ENCODE data around the gene PRDM2. TPM values are rescaled to one million over a fixed set of nuclear protein-coding genes. Genes with fewer than 3 reads are reported as not detected.

The PRDM2 gene
- total RNA-seq, 1 donor from 2014 or later, result 10.3 TPM

DNA sequence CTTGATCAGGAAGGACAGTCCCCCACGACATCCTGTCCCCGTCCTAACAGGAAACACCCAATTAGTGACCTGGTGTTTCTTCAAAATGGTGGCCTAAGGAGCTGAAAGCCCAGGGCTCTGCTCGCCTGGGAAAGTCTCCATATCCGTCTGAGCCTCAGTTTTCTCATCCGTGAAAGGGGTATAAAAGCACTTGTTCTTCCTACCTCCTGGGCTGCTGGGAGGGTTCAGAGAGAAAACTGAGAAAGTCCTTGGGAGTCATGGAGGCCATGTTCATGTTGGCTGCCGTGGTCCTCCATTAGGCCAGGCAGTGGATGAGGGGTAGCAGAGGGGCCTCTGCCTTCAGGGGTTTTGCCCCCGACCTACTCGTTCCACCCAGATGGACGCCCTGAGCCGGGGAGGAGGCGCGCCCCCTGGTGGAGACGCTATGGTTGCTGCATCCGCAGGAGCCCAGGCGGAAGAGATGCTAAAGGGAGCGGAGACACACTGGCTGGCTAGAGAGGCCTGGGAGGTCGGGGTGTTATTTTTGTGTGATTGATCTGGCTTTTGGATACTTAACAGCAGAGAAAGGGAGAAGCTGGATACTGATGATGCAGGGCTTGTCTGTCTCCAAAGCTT is 113.5 kb downstream of the PRDM2 start:
- peak in 1 of 2 donors; percentile 50 for DNase-seq (ENCODE audit: low read depth in 2 of 2)

DNA sequence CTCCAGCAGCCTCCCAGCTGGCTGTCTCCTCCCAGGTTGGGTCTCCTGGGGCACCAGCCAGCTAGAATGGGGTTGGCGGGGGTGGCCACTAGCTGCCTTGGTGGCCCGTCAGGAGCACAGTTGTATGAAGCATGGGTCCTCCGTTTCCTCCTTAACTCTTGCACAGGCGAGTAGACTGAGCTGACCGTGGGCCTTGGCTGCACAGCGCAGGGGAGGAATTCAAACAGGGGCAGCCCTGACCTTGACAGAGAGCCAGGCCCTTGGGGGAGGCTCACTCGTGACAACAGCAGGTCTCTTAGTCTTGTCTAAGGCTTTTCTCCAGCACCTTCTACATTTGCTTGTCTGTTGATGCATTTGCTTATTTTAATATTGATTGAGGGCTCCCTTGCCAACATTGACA is 114.1 kb downstream of the PRDM2 start:
- DNase-seq (ENCODE audit: low read depth in 2 of 2), result no peak

DNA sequence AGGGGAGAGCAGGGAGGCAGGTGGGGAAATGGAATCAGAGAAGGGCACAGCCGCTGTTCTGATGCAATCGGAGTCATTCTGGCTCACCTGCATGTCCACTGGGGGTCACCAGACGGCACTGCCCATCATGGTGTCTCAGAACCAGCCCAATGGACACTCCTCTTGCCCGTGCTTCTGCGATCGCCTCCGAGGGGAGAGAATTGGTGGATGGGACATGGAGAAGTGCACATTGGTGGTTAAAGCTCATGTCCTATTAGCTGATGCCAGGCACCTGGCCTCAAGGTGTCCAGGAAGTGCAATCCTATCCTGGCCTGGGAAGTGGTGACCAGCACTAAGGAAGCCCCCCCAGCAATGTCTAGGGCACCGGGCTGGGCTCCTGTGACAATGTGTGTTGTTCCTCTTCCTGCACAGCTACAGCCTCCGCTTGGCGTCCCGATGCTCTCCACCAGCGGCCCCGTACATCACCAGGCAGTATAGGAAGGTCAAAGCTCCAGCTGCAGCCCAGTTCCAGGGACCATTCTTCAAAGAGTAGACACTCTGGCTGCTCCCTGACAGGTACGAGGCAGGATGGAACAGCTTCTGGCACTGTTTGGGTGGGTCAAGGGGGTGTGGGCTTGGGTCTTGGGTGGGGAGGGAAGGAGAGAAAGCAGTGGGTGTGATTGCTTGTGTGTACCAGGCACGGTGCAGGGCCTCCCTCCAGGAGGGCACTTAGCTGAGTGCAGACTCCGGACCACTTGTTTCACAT is 116.2 kb downstream of the PRDM2 start:
- no peak for DNase-seq (ENCODE audit: low read depth in 2 of 2)

DNA sequence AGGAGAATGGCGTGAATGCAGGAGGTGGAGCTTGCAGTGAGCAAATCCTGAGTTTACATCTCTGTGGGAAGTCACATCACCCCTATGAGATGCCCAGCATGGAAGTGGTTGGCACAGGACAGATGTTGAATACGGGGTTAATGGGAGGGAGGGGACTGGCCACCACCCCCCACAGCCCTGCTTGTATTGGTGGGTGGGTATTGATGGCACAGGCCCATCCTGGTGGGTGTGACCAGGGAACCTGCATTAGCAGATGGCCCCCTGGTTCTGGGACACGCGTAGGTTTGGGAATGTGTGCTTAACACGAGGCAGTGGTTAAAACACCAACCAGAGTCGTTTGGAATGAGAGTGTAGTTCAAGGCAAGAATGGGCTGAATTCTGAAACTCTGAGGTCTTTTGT is 117.9 kb downstream of the PRDM2 start:
- no peak for DNase-seq (ENCODE audit: low read depth in 2 of 2)

DNA sequence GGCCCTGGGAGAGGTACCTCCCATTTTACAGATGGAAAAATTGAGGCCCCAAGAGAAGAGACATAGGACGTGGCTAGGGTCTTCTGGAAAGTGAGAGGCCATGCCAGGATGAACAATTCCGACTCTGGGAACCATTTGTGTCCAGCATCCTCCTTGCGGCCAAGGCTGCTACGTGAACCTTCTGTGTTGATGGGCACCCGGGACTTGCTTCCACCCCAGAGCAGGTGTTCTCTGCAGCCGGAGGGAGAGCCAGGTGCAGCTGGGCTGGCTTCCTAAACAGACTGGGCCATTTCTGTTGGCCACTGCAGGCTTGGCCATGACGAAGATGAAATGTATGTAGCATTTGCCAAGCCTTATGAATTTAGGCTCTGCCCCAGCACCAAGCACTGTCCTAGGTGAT is 118.9 kb downstream of the PRDM2 start:
- DNase-seq (ENCODE audit: low read depth in 2 of 2), result no peak

DNA sequence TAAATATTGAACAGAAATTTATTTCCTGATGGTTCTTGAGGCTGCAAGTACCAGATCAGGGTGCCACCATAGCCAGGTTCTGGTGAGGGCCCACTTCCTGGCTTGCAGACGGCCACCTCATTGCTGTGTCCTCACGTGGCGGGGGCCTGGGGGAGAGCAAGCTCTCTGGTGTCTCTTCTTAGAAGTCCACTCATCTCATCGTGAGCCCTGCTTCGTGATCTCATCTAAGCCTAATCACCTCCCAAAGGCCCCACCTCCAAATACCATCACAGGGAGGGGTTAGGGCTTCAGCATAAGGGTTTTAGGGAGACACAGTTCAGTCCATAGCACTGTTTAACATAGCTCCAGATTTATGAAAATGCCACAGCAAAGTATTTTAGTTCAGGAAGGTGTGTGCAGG is 119.7 kb downstream of the PRDM2 start:
- no peak for DNase-seq (ENCODE audit: low read depth in 2 of 2)

DNA sequence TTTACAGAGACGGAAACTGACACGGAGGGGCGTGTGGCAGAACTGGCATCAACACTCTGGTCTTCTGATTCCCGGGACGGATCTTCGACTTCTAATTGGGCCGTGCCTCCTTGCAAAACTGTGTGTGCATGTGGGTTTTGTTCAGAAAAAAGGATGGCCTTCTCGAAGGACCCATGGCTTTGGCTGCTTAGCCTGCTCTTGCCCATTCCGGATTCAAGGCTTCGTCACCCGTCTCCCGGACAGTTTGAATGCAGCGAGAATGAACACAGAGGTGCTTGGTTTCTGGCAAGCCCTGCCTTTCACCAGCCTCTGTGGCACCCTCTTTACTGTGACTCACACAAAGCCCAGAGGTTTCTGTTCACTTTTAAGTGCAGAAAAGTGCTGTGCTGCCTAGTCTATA is 120.1 kb downstream of the PRDM2 start:
- DNase-seq (ENCODE audit: low read depth in 2 of 2), result no peak

DNA sequence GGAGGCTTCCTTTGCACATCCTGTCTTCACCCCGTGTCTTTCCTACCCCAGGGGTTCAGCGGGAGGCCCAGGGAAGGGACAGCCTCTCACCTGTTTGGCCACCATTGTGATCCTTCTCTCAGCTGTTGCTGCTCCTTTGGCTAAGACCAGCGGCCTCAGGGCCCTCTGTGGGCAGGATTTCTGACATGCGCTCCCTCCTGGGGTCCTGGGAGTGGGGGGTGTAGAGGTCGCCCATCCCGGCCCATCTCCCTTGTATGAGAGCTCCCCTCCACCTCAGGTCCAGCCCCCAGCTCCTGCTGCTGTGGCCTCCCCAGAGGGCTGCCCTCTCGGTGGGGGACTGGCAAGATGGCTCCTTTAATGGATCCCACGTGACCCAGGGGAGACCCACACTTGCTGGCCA is 120.5 kb downstream of the PRDM2 start:
- no peak for DNase-seq (ENCODE audit: low read depth in 2 of 2)

DNA sequence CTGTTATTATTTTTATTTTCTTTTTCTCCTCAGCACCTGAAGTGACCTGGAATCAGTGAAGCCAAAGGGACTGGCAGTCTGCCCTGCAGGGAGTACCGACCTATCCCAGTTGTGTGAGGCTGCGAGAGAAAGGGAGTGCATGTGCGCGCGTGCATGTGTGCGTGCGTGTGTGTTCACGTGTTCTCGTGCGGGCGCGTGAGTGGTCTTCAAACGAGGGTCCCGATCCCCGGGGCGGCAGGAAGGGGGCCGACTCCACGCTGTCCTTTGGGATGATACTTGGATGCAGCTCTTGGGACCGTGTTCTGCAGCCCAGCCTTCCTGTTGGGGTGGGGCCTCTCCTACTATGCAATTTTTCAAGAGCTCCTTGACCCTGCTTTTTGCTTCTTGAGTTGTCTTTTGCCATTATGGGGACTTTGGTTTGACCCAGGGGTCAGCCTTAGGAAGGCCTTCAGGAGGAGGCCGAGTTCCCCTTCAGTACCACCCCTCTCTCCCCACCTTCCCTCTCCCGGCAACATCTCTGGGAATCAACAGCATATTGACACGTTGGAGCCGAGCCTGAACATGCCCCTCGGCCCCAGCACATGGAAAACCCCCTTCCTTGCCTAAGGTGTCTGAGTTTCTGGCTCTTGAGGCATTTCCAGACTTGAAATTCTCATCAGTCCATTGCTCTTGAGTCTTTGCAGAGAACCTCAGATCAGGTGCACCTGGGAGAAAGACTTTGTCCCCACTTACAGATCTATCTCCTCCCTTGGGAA is 123.3 kb downstream of the PRDM2 start:
- DNase-seq (ENCODE audit: low read depth in 2 of 2), result no peak

DNA sequence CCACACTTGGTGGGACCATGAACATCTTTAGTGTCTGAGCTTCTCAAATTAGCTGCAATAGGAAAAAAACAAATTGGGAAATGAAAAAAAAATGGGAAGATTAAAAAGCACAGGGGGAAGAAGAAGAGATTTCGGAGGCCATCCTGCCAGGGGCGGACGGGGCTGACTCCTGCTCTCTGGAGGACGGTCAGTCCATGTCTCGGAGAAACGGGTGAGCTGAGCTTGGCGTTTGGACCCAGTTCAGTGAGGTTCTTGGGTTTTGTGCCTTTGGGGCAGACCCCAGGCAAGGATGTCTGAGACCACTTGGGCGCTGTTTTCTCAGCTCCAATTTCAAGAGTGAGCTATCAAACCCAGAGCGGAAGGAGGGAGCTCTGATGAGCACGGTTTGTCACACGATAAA is 123.9 kb downstream of the PRDM2 start:
- no peak for DNase-seq (ENCODE audit: low read depth in 2 of 2)

DNA sequence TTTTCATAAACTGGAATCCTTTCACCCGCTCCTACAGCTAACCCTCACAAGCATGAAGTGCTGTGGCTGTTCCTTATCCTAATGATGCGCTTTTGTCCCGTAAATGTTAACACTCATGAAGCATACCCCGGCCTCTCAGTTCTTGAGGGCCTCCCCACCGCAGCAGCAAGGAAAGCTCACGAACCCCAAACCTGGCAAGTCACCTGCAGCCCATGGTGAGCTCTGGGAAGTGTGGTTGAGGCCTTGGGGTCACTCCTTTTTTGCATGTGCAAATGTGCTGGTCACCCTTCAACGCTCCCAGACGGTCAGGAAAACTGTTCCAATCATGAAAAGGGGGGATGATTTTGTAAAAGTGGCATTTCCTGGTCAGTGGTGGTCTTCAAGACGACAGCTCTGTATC is 124.6 kb downstream of the PRDM2 start:
- DNase-seq (ENCODE audit: low read depth in 2 of 2), result no peak

DNA sequence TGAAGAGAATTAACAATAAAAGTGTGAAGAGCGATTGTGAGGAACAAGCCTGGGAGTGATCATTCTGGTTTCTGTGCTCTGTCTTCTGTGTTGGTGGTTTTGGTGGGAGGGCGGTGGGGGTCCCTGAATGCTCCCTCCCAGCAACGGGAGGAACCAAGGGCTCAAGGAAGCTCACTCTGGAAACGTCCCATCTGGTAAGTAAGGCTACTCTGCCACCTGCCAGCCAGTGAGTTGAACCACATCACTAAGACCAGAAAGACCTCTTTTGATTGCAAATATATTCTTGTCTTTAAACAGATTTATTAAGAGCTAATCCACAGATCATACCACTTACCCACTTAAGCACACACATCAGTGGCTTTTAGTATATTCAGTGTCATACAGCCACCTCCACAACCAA is 125.0 kb downstream of the PRDM2 start:
- DNase-seq (ENCODE audit: low read depth in 2 of 2), result peak in 1 of 2 donors; percentile 14

DNA sequence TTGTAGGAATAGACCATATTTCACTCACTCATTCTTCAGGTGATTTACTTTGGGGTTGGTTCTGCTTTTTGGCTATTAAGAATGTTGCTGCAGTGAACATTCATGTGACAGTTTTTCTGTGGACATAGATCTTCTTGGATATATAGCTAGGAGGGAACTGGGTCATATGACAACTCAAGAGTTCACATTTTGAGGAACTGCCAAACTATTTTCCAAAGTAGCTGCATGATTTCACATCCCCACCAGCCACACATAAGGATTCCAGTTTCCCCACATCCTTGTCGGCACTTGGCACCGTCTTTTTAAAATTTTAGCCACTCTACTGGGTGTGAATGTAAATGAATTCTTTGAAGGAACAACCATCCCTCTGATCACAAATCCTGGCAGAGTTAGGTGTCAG is 126.0 kb downstream of the PRDM2 start:
- no peak for DNase-seq (ENCODE audit: low read depth in 2 of 2)

DNA sequence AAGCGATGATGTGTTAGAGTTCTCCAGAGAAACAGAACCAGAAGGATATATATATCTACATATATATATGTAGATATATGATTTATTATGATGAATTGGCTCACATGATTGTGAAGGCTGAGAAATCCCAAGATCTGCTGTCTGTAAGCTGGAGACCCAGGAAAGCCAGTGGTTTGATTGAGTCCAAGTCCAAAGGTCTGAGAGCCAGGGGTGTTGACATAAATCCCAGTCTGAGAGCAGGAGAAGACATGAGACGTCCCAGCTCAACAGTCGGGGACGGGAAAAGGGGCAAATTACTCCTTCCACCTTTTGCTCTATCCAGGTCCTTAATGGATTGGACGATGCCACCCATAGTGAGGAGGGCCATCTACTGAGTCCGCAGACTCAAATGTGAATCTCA is 126.6 kb downstream of the PRDM2 start:
- no peak for DNase-seq (ENCODE audit: low read depth in 2 of 2)

DNA sequence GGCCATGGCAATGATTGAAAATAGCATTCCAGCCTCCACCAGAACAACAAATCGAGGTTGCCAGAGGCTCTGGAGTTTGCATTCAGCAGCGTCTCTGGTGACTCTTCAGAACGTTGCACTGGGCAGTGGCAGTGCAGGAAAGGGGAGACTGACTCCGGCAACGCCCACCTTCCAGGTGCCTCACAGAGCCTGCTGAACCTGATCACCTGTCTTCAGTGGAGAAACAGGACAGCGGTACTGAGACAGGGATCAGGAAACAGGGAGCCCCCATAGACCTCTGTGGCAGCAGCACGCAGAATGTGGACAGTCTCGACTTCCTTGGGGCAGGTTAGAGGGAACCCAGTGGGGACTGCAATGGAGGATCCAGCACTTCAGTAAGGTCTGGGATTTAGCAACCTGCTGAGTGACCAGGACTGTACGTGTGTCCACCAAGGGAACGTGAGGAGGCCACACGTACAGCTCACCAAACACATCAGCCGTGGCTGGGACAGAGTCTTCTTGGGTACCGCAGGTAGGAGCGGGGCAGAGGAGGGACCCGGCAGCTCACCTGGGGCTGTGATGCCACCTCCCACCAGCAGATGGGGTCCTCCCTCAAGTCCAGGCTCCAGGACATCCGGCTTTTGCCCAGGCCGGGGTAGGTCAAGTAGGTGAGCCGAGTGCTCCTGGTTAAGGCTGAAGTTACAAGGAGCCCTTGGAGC is 128.6 kb downstream of the PRDM2 start:
- DNase-seq (ENCODE audit: low read depth in 2 of 2), result no peak

DNA sequence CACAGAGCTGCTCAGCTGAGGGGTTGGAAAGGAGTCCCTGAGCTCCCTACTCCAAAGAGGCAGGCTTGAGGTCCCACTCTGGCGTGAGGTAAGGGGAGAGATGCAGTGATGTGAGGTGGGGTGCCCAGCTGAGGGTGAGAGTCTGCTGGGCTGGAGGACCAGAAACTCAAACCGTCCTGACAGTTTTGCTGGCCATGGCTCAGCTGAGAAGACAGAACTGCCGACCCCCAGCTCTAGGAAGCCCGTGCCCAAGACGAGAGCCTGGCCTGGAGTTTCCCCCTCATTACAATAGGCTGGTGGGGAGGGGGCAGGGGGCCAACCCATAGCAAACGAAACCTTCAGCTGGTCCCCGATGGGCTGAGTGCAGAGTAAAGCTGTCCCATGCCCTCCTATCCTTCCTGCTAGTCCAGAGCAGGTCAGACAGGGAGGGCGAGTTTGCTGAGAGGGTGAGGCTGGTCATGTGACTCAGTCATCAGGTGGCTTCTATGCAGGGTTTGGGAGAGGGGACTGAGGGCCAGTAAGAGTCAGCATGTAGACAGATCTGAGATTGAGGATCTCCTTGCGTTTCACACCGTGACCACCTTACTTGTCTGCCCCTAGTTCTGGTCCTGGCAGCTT is 129.3 kb downstream of the PRDM2 start:
- DNase-seq (ENCODE audit: low read depth in 2 of 2), result no peak

DNA sequence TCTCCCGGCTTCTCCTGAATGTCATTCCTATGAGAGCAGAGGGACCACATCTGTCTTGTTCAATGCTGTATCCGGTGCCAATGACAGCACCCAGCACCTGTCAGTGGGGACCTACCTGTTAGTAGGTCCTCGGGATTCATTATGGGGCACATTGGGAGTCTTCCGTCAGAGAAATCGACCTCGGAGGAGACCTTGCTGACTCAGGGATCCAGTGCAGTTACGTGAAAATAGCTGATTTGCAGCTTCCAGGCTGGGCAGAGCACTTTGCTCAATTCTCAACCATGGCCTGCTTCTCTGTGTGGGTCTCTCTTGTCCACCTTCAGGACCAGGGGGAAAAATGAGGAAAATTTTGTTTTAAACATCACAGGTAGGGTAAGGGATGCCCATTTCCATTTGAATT is 130.2 kb downstream of the PRDM2 start:
- no peak for DNase-seq (ENCODE audit: low read depth in 2 of 2)

DNA sequence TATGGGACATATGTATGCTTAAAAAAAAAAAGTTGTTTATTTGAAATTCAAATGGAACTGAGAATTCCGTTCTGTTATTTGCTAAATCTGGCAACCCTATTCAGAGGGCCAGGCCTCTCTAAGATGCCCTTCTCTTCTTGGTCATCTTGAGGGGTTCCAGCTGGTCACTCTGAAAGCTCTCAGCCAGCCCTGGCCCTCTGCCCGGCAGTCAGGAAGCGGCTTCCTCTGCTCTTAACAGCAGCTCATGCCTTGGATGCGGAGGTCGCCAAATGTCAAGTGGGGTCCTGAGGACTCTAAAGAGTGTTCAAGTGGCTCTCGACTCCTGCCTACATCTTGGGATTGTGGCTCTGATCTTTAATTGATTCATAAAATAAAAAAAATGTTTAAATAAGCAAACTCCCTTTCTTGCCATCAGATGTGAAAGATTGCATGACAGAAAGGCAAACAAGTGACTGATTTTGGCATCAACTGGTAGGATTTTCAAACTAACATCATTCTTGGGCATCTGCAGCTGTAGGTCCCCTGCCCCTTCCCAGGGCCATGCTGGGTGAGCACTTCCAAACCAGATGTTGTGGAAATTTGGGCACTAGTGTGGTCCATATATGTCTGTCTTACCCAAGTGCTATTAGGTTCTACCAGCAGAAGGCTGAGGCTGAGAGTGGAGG is 130.8 kb downstream of the PRDM2 start:
- no peak for DNase-seq (ENCODE audit: low read depth in 2 of 2)

DNA sequence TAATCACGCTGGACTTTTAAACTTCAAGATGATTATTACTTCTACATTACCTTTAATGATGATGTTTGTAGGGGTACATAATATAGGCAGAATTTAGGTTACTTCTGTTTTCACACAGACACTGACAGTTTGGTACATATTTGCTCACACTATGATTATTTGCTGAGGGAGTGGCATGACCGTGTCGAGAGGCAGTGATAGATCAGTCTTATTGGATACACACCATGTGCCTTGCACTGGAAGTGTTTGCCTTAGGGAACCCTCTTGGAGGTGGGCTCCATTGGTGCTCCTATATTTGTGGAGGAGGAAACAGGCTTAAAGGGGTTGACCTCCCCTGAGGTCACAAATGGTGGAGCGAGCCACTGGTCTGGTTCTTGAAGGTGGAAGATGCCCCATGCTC is 132.1 kb downstream of the PRDM2 start:
- no peak for DNase-seq (ENCODE audit: low read depth in 2 of 2)

DNA sequence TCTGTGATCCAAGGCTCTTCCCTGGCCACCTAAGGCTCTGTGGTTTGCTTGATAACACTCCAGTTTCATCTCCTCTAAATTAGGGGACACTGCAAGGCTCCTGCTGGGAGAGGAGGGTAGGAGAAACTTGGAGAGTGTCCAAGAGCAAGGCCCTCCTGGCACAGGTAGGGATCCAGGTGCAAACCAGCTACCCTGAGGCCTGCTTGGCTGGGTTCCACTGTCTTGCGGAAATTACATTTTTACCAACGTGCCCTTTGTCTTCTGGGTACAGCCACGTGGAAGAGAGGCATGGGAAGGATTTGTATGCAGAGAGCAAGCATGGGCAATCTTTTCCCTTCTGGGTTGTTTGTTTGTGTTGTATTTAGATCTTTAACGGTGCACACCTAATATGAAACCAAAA is 132.5 kb downstream of the PRDM2 start:
- no peak for DNase-seq (ENCODE audit: low read depth in 2 of 2)

DNA sequence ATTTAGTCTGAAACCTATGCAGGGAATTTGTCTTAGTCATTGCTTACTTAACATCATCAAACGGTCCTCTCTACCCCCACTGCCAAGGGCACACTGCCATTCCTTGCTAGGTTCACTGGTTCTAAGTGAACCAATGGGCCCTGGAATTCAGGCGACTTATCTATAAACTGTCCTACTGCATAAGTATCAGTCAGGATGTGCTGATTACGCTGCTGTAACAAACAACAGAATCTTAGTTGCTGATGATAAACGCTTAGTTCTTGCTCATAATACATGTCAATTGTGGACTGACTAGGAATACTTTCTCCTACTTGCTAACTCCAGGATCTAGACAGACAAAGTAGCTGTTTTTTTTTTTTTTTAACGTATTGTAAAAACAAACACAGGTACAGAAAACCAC is 136.1 kb downstream of the PRDM2 start:
- DNase-seq (ENCODE audit: low read depth in 2 of 2), result no peak

Data from lung microvascular endothelial cell (primary cell).